Panc1 (cell line): ENCODE data around the gene ECM1. TPM values are rescaled to one million over a fixed set of nuclear protein-coding genes. Genes with fewer than 3 reads are reported as not detected.

Source experiments
- ATAC-seq: fragments of 200-7000 bp; cut with Tn5 transposase; 2 replicates; pipeline ENCODE4 v1.9.1; 2020; ENCODE audit warnings: mild to moderate bottlenecking, moderate library complexity
- BruUV-seq: library from RNA; stranded (reverse); fragments of 400-500 nt; replicated peaks from 2 replicates; lab custom pipeline; 2021; lab: Mats Ljungman, UMichigan
- CTCF ChIA-PET: fragments of 300-600 bp; sonication (Branson Sonifier 250); formaldehyde crosslinking; loops from one replicate; lab custom pipeline; 2022; ENCODE audit warnings: antibody characterized with exemption; lab: Charles Lee
- POLR2A ChIA-PET: fragments of 300-600 bp; sonication (Branson Sonifier 250); formaldehyde crosslinking; loops from one replicate; lab custom pipeline; 2022; ENCODE audit warnings: antibody characterized with exemption; lab: Charles Lee
- DNase-seq: peaks from one replicate; pipeline ENCODE4 v3.0.0-alpha.2; 2010; ENCODE audit warnings: low read depth, low spot score
- H3K27ac ChIP-seq: 2 replicates; pipeline ENCODE4 v1.5.1; 2011; ENCODE audit warnings: mild to moderate bottlenecking, low read length, inconsistent platforms
- H3K27me3 ChIP-seq: fragments of 200-500 bp; sonication (Bioruptor generic); 2 replicates; pipeline ENCODE4 v1.6.0; 2014; ENCODE audit warnings: low read length, inconsistent platforms; ENCODE audit not compliant: control insufficient read depth, insufficient read depth
- H3K36me3 ChIP-seq: fragments of 200-500 bp; sonication (Bioruptor generic); 2 replicates; pipeline ENCODE4 v1.5.1; 2014; ENCODE audit warnings: inconsistent platforms, mild to moderate bottlenecking, low read length, moderate library complexity; ENCODE audit not compliant: control insufficient read depth, insufficient read depth
- H3K4me1 ChIP-seq: 2 replicates; pipeline ENCODE4 v1.5.1; 2011; ENCODE audit warnings: inconsistent platforms, mild to moderate bottlenecking, low read length, moderate library complexity; ENCODE audit not compliant: control insufficient read depth, insufficient read depth
- H3K4me3 ChIP-seq, 2 experiments: 2 replicates each; pipeline ENCODE4 v1.5.1; 2011 to 2012; ENCODE audit warnings: low read depth in 2 of 2, low read length in 2 of 2, mild to moderate bottlenecking in 2 of 2, inconsistent platforms in 1 of 2, moderate library complexity in 1 of 2
- H3K9me3 ChIP-seq: fragments of 200-500 bp; sonication (Bioruptor generic); 2 replicates; pipeline ENCODE4 v1.5.1; 2014; ENCODE audit warnings: low read depth, mild to moderate bottlenecking, inconsistent platforms, low read length, moderate library complexity; ENCODE audit not compliant: control insufficient read depth, insufficient read depth
- POLR2AphosphoS5 ChIP-seq: IDR thresholded peaks from 2 replicates; pipeline ENCODE4 v1.6.1; 2012; ENCODE audit warnings: mild to moderate bottlenecking, low read depth, low read length, moderate library complexity
- REST ChIP-seq, 2 experiments: IDR thresholded peaks; 2 replicates each; pipeline ENCODE4 v1.6.1; 2011 to 2012; ENCODE audit warnings: low read depth in 2 of 2, control low read depth in 1 of 2, low read length in 1 of 2, mild to moderate bottlenecking in 1 of 2, moderate library complexity in 1 of 2; ENCODE audit not compliant: insufficient read depth in 1 of 2
- SIN3A ChIP-seq: IDR thresholded peaks from 2 replicates; pipeline ENCODE4 v1.6.1; 2012; ENCODE audit warnings: low read depth, mild to moderate bottlenecking, low read length, moderate library complexity, borderline replicate concordance; ENCODE audit not compliant: insufficient read depth
- TCF7L2 ChIP-seq: IDR thresholded peaks from 2 replicates; pipeline ENCODE4 v1.6.1; 2011; ENCODE audit warnings: mild to moderate bottlenecking, low read depth, low read length, inconsistent platforms
- in situ Hi-C: cut with HindIII; loops from 2 replicates; pipeline ENCODE4 v1.10.0; 2016; ENCODE audit warnings: low sequenced_read_pairs, low pct_unique_long_range_greater_than_20kb
- intact Hi-C: fragments of 100-400 bp; cut with micrococcal nuclease; formaldehyde crosslinking; loops from one replicate; pipeline ENCODE4 v1.10.0; 2022; ENCODE audit not compliant: unreplicated experiment
- total RNA-seq: library from RNA; stranded (reverse); gene quantifications from one replicate; pipeline ENCODE4 v1.2.1, GENCODE V29; 2021; ENCODE audit not compliant: unreplicated experiment
- TF ChIP-seq, protein P1 (sequence below): fragments of 450-650 bp; IDR thresholded peaks from 2 replicates; pipeline ENCODE4 v1.5.1; 2017; ENCODE audit warnings: mild to moderate bottlenecking

ECM1 gene
- total RNA-seq, 1 experiment from 2014 or later = 2.2 TPM

GRCh38 chr1:150513351-150513791 lies 5.5 kb downstream of the ECM1 start:
- POLR2A ChIA-PET = no interaction called here
- intact Hi-C loops = no loop called here
- H3K4me3 ChIP-seq = no peak overlapping the region
- in situ Hi-C loops = no loop called here
- ATAC-seq (no peak), DNase-seq (no peak)
- CTCF ChIA-PET = no interaction called here
- H3K9me3 ChIP-seq = no peaks in the 10 kb centered on the region
- TF ChIP-seq SIN3A = no peak
- no peak for TF ChIP-seq REST (IDR thresholded peaks at IDR 0.05; ENCODE audit: insufficient read depth in 1 of 2, low read depth in 2 of 2, low read length in 1 of 2)
- TF ChIP-seq POLR2AphosphoS5 = no peak
- no peak for TF ChIP-seq TCF7L2
- TF ChIP-seq, protein P1, sequence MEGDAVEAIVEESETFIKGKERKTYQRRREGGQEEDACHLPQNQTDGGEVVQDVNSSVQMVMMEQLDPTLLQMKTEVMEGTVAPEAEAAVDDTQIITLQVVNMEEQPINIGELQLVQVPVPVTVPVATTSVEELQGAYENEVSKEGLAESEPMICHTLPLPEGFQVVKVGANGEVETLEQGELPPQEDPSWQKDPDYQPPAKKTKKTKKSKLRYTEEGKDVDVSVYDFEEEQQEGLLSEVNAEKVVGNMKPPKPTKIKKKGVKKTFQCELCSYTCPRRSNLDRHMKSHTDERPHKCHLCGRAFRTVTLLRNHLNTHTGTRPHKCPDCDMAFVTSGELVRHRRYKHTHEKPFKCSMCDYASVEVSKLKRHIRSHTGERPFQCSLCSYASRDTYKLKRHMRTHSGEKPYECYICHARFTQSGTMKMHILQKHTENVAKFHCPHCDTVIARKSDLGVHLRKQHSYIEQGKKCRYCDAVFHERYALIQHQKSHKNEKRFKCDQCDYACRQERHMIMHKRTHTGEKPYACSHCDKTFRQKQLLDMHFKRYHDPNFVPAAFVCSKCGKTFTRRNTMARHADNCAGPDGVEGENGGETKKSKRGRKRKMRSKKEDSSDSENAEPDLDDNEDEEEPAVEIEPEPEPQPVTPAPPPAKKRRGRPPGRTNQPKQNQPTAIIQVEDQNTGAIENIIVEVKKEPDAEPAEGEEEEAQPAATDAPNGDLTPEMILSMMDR = no peak
- no peaks in the 10 kb centered on the region for H3K4me1 ChIP-seq
- H3K36me3 ChIP-seq = no peaks in the 10 kb centered on the region
- no TSS peak for BruUV-seq
- no peaks in the 10 kb centered on the region for H3K27me3 ChIP-seq
- no peak overlapping the region for H3K27ac ChIP-seq

DNA sequence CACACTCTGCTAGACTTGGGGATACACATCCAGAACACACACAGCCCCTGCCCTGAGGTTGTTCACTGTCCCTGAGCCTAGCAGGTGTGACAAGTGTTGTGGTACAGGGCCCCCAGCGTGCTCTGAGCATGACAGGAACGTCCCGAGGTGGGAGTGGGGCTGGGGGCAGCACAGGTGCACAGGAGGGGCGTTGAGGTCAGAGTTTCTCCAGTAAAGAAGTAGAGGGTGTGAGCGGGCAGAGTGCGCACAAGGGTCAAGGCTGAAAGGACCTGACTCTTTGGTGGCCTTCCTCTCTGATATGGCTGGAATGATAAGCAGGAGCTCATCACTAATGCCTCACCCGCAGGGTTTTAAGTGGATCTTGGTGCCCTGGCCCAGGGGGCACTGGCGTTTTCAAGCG lies 6.4 kb downstream of the ECM1 start:
- Histone ChIP-seq H3K4me1 (no peaks in the 10 kb centered on the region), H3K9me3 (no peaks in the 10 kb centered on the region), H3K27me3 (no peaks in the 10 kb centered on the region), H3K36me3 (no peaks in the 10 kb centered on the region), H3K27ac (no peak overlapping the region), H3K4me3 (no peak overlapping the region)
- DNase-seq (no peak), ATAC-seq (no peak)
- CTCF ChIA-PET = interaction anchor here (0.5 to 0.6 kb wide), 3 partner anchors 47 to 334 kb away, joined by 3 to 4 read pairs (median 3); no protein-coding TSS in a partner anchor
- no TSS peak for BruUV-seq
- in situ Hi-C loops (no loop called here), intact Hi-C loops (no loop called here)
- POLR2A ChIA-PET = no interaction called here
- TF ChIP-seq REST (IDR thresholded peaks at IDR 0.05; ENCODE audit: insufficient read depth in 1 of 2, low read depth in 2 of 2, low read length in 1 of 2) (no peak), SIN3A (no peak), TCF7L2 (no peak), POLR2AphosphoS5 (no peak)
- TF ChIP-seq, protein P1 = no peak
